ENCODE data around the gene ZNF775. TPM values are rescaled to one million over a fixed set of nuclear protein-coding genes. Genes with fewer than 3 reads are reported as not detected.

ZNF775 gene
- total RNA-seq, 1 donor from 2014 or later = 0.88 TPM

DNA sequence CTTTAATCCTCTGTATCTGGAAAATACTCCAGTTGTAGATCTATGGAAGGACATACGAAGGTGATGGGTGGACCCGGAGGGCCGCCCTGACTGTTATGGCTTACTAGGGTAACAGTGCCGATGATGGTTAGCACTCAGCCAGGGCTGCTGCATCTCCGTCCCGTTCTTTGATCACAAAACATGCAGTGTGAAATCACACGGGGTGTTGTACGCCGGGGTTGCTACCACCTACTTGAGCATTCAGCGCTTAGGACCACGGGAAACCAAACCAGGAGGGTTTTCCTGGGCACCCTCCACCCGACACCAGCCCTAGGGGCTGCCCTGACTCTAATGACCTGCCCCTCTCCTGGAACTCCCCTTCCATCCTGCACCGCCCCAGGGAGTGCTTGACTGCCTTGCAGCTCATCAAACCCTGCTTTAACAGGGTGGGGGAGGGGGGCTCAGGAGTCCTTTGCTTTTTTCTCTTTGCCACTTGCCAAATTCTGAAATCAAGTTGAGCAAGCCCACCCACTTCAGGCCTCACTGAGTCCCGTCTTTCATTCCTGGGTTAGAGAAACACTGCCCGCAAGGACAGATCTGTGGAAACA, 20.4 kb downstream of the ZNF775 start:
- DNase-seq (ENCODE audit: low spot score) = no peak
- ATAC-seq = no peak

DNA sequence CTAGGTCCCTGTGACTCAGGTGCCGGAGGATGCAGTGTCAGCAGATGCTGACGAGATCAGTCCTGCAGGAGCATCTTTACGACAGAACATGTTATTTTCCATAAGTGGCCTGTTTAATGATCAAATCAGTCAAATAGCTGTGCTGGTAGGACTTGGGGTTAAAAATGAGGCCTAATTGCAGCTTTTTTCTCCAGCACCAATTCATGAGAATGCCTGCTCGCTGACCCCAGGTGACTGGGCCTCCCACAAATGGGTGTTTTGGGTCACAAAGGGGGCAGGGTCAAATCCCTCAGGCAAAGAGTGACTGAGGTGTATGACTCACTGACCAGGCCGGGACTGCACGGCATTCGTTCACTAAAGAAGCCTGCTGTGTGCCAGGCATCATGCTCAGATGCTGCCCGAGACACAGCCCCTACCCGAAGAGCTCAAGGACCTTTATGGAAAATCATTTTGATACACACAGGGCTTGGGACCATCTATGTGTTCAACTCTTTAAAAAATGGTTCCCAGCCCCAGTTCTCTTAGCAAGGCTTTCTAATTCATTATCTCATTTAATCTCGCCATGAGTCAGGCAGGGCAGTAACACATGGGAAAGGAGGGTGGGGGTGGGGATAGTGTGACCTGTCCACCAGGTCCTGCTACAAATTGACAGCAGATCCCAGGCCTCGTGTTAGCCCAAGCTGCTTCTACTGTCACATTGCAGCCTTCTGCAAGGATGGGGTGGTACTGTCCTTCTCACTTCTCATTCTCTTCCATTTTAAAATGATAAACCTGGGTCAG, 21.1 kb downstream of the ZNF775 start:
- no peak for DNase-seq (ENCODE audit: low spot score)
- no peak for ATAC-seq

DNA sequence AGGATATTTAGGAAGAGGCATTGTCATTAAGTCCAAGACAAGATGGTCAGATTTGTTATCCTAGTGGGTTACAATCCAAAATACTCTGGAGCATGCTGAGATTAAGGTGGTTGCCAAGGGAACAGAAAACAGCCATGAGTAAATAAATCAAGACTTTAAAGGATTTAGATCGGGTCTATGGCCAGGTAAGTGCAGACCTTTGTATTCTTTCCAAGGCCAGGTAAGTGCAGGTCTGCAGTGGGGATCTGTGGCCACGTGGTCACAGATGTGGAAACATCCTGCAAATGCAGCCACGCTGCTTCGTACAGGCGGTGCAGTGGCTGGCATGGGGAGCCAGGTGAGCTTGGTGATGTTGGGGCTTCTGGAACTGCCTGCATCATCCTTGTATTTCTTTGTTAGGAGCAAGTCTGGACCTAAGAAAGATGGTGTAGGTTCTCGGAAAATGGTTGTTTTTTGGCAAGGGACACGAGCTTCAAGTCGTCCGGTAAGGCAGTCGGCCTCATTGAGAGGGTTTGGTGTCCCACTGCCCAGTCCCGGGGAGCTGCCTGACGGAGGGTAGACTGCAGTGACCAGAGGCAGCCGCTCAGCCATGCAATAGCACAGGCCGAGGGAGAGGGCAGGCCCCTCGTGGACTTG, 21.8 kb downstream of the ZNF775 start:
- ATAC-seq (no peak), DNase-seq (ENCODE audit: low spot score) (no peak)

DNA sequence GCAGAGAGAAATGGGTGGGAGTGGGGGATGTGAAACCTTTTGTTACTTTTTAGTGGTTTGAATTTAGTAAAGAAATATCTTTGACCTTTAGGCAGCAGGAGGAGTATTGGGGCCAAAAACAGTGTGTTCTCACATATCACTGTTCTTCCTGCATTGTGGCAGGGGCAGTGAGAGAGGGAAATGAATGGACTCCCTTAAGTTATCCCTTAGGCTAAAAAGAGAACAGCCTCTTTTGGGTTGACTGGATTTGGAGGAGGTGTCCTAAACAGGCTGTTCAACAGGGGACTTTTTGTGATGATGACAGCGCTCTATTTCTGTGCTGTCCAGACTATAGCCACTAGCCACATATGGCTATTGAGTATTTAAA, 22.3 kb downstream of the ZNF775 start:
- ATAC-seq (no peak), DNase-seq (ENCODE audit: low spot score) (no peak)

DNA sequence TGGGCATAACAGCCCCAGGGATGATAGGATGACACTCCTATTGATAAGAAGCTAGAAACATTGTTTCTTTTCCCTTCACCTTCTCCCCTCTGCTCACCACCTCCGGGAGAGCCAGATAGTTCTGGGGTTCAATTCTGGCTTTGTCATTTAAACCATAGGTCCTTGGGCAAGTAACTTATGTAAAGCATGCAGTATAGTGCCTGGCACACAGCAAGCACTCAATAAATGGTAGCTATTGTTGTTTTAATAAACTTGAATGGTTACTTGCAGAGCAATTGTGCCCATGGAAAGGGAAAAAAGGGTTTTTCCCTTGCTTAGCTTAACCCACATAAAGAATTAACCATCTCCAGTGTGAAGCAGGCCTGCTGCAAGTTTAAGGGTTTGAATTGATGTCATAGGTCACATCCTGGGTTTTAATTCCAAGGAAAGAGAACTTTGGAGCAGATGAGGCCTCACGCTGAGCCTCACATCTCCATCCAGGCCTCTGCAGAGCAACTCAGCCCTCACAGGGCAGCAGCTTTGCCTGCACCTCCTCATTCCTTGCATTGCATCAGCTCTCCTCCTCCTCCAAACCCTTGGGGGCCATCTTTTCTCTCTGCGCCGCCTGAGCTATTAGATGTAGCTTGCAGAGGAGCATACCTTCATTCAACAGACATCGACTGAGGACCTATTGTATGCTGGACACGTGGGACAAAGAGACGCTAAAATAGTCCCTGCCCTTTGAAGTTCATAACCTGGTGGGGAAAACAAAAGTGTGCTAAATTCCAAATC, 22.9 kb downstream of the ZNF775 start:
- no peak for DNase-seq (ENCODE audit: low spot score)
- ATAC-seq = no peak

DNA sequence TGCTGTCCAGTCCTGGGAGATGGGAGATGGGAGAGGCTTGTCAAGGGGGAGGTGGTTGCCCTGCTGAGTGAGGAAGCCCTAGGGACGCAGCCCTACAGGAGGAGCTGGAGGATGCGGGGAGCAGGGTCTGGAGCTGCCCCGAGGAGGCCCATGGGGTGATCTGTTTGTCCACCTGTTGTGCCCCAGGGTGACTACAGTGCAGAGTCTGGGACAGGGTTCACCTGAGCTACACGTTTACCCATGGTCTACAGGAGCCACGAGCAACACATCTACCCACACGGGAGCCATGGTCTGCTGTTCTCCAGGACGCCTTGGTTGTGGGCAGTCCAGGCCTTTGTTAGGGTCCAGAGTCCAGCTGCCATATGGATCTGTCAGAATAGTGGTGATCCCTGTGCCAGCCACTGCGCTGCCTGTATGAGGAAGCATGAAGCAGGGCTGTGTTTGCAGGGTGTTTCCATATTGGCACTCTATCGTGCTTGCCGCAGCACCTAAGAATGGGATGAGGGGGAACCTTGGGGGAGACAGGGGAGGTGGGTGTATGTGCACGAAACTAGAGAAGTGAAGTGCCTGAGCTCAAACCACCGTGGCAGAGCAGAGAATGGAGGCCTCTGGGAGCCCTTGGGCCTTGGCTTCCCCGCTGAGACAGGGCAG, 23.7 kb downstream of the ZNF775 start:
- DNase-seq (ENCODE audit: low spot score) (no peak), ATAC-seq (no peak)

DNA sequence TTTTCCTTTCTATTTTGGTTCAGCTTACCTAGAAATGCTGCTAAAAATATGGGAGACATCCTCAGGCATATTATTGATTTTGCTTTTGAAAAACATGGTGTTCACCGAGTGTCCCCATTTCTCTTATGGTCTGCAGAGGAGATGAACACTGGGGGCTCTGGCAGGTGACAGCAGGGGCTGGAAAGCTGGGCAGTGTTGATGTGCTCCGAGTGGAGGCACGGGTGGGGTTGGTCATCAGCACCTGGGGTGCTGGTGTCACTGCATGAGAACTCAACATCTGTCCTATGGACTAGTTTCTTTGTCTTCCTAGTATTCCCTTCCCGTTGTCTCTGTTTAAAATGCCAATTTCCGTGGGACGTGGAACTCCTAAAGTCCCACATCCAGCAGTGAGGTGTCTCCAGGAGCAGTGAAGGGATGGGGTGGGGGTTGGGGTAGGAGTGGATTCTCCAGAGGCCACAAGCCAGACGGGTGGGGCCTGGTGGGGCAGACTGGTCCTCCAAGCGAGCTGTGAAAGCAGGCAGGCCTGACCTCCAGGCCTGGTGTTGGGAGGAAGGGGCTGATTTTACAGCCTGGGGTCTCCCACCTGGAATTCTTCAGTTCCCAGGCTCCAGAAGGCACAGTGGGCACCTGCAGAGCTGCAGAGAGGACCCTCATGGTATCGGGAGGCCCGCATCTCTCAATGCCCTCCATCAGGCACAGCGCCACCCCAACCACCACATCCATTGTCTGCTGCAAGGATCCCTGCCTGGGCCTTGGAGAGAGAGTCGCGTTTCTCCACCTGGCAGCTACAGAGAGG, 24.4 kb downstream of the ZNF775 start:
- ATAC-seq = no peak
- no peak for DNase-seq (ENCODE audit: low spot score)

DNA sequence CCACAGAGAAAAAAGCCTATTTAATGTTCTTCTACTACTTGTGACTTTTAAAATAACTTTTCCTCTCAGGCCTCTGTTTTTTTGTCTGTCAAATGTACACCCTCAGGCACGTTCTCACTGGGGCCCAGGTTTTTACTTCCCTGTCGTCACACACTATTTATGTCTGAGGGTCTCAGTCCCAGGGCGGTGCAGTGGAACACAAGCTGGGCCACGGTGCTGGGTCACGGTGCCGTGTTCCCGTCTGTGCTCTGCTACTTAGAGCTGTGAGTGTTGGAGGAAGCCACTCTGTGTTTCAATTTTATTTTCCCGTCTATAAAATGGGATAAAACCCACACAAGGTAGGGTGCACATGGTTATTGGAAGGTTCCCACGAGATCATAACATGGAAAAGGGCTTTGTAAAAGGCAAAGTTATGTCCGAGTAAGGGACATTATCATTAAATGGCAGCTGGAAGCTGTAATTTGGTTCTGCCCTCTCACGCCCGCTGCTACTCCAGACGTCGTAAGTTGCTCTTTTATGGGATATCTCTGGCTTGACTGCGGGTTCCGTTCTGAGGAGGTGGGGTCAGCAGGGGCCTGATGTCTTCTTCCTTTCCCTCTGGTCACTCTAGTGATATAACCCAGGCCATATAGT, 25.2 kb downstream of the ZNF775 start:
- ATAC-seq (no peak), DNase-seq (ENCODE audit: low spot score) (no peak)

DNA sequence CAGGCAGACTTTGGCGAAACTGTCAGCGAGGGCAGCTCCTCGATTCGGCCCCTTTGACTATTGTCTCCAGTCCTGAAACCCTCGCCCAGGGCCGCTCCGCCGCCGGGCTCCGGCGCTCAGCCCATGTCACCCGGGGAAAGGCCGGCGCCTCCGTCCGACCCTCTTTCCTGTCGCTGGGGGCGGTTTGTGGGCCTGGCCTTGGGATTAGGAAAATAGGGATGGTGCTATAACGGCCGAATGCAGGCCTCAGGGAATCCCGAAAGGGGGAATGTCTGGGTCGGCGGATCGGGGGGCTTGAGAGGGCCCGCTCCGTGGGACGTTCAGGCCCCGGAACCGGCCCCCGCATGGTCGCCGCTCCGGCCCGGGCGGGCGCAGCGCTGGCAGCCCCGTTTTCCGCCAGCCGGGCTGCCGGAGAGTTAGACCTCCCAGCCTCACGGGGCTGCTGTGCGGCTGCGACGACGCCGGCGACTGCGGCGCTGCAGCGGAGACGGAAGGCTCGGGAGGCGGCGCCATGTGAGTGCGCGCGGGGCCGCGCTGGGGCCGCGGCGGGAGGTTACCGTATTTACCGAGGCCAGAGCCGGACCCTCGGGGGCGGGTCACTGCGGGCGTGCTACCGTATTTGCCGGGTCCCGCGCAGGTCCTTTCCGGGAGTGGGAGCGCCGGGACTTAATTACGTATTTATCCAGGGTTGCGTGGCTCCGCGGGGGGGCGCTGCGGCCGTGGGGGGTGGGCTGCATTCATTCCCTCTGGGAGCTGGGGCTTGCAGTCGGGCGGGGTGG, 25.9 kb downstream of the ZNF775 start:
- peak; percentile 93 for DNase-seq (ENCODE audit: low spot score)
- ATAC-seq = peak; percentile 93

DNA sequence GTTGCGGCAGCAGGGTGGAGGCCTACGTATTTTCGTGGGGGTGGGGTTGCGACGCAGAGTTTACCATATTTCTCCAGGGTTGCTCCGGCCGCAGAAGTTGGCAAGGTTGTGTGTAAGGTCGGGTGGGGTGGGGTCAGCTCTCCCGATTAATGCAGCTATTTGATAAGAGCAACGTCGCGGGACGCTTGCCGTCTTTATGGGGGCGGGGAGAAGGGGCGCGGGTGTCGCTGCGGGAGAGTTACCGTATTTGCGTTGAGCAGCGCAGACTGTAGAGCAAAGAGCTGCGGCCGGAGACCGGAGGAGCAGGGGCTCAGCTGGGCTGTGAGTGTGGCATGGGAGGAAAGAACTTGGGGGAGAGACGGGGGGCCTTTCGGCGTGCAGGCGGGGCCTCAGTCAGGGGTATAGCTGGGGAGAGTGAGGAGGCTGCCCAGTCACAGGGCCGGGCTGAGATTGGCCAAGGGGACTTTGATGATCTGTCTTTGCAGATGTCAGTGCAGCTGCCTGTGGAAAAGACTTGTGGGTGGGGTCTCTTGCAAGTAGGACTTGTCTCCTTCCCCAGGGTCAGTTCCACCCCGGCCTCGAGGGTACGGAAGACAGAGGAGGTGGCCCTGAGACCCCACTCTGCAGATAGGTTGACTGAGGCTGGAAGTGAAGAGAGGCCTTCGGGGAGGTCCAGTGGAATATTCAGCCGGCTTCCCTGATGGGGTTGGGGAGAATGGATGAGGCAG, 26.6 kb downstream of the ZNF775 start:
- no peak for DNase-seq (ENCODE audit: low spot score)

DNA sequence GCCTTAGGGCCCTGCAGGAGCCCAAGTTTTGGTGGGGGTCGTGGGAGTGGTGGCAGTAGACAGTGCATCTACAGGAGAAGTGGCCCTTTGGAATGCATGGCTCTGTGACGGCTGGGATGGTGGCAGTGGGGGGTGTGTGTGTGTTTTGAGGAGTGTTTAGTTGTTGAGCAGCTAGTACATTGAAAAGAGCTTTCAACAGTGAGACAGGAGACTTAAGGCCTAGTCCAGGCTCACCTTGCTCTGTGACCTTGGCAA, 27.1 kb downstream of the ZNF775 start:
- no peak for DNase-seq (ENCODE audit: low spot score)
- no peak for ATAC-seq

More for the DNA sequence above, 26.6 kb downstream of the ZNF775 start:
- peak; percentile 31 for ATAC-seq

DNA sequence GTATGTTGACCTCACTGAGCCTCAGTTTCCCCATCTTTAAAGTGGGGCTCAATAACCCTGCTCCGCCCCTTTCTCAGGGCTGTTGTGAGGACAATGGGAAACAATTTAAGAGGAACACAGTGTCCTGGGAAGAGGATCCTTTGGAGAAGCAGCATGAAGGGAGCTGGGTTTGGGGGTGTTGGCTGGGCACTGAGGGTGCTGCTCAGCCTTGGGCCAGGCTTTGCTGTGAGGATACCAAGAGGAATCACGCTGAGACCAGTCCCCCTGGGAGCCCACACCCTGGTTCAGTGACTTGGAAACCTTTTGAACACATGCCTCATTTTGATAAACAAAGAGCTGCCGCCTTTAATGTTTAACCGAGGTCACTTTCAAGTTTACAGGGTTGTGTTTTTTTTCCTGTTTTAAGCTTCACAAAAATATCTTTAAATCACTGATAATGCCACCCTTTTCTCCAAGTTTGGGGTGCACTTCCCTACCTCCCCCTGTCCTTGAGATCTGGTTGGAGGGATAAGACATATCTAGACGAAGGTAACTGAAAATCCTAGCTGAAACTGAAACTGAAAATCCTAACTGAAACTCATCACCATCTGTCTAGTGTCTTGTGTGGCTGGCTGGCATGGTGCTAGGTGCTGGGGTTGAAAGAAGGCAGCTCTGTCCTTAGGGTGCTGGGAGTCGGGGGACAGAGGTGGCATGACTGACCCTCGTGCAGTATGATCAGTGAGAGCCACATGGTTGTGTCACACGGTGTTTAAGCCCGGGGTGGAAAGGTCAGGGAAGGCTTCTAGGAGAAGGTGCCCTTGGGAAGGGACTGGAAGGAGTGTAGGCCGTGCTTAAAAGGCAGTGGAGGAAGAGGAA, 27.7 kb downstream of the ZNF775 start:
- peak; percentile 52 for DNase-seq (ENCODE audit: low spot score)
- peak; percentile 32 for ATAC-seq

DNA sequence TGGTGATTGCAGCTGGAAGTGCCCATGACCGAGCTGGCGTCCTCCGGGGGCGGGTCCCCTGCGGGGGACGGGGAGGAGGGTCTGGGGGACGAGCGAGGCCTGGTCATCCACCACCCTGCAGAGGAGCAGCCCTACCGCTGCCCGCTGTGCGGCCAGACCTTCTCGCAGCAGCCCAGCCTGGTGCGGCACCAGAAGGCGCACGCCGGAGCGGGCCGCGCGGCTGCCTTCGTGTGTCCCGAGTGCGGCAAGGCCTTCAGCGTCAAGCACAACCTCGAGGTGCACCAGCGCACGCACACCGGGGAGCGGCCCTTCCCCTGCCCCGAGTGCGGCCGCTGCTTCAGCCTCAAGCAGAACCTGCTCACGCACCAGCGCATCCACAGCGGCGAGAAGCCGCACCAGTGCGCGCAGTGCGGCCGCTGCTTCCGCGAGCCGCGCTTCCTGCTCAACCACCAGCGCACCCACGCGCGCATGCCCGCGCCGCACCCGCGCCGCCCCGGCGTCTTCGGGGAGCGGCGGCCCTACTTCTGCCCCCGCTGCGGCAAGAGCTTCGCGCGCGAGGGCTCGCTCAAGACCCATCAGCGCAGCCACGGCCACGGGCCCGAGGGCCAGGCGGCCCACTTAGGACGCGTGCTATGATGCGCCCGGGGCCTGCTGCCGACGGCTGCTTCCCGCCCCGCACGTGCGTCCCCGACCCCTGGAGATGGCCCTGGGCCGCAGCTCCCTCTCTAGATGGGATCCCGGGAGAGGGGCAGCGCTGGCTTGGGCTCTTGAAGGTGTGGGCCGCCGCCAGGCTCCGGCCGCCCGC, 28.7 kb downstream of the ZNF775 start:
- ATAC-seq = no peak
- DNase-seq (ENCODE audit: low spot score) = no peak

DNA sequence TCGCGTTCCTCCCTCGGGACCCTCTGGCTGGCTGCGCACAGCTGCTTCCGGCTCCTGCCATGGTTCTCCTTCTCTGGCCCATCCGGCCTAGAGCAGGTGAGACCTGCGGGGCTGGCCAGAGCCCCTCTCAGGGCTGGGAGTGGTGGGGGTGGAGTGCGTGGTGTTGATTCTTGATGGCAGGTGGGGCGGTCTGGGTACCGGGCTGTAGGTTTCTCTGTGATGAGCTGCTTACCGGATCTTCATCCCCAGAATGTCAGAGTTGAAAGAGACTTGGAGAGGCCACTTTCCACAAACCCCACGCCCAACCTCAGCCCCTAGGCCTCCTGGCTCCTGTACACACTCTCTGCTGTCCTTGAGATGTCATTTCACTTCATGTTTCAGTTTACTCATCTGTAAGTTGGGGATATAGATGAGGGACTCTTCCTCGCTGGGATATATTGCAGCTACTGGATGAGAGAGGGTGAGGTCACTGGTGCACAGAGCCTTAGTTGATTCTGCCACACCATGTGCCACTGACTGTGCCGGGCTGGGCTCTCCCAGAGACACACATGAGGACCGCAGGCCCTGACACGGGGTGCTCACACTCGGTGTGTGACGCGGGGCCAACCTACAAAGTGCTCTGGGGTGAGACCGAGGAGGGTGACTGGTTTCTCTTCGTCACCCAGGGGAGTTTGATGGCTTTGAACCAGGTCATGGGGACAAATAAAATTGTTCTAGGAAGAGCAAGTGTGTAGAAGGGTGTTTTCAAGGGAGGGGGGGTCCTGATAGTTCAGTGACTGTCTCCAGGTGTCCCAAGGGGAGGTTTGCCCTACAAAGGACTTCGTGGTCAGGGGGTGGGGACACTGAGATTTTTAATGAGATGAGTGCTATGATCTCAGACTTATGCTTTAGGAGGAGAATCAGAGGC, 29.5 kb downstream of the ZNF775 start:
- ATAC-seq (no peak), DNase-seq (ENCODE audit: low spot score) (no peak)

DNA sequence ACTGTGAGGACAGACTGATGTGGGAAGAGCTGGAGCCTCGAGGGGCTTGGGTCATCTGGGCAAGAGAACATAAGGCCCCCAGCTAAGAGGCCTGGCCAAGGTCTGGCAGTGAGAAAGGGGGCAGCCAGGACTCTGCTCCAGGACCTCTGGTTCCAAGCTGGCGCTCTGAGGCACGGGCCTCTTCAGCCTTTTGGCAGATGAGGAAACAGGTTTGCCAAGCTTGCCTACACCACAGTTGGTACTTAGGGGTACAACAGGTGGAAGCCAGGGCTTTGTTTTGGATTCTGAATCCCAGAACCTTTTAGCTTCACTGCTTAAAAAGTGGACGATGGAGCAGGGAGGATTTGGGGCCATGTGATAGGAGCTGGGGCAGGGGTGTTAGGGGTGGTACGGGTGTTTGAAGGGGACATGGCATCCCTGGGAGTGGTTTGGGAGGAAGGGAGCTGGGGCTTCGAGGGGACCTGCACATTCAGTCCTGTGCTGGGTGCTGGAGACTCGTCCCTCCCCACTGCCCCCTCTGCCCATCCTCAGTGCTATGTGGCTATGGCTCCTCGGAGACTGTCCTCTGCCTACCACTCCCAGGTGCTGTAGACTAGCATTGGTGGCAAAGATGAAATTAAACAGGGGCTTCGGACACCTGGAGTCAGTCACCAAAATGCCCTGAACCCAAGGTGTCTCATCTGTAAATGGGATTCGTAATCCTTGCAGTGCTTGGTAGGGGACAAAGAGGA, 30.3 kb downstream of the ZNF775 start:
- no peak for DNase-seq (ENCODE audit: low spot score)
- no peak for ATAC-seq
